T47D (cell line): Measurements from ENCODE around the gene DNAH17.
"Not testable (repeated sequence)": the region's sequence is repeated elsewhere in the genome, so short reads cannot be mapped to it uniquely, and the experiment has no call there.

ENCODE experiments used
- DNase-seq, 2 experiments: peaks; one replicate each; pipeline versions ENCODE4 v3.0.0 to v3.0.0-alpha.2; 2011 to 2012; ENCODE audit warnings: low read depth in 1 of 2, low spot score in 1 of 2
- JUND ChIP-seq: IDR thresholded peaks from 2 replicates; pipeline ENCODE4 v1.6.1; 2012; ENCODE audit warnings: low read depth
- in situ Hi-C: cut with HindIII; loops from 2 replicates; pipeline ENCODE4 v1.10.0; 2016; ENCODE audit warnings: low sequenced_read_pairs, low pct_unique_long_range_greater_than_20kb

DNAH17 gene

DNA sequence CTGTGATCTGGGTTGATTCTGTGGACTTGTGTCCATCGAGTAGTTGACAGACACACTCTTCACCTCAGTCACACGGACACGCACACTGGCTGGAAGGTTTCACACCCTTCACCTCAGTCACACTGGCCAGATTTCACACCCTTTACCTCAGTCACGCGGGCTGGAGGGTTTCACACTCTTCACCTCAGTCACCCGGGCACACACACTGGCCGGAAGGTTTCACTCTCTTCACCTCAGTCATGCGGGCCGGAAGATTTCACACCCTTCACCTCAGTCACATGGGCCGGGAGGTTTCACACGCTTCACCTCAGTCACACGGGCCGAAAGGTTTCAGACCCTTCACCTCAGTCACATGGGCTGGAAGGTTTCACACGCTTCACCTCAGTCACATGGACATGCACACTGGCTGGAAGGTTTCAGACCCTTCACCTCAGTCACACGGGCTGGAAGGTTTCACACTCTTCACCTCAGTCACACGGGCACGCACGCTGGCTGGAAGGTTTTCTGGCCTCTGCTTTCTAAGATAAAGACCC, 102.5 kb downstream of the DNAH17 start:
- no peak for DNase-seq
- TF ChIP-seq JUND = no peak
- in situ Hi-C loops = no loop called here

- no peak for DNase-seq
- in situ Hi-C loops = no loop called here
- no peak for TF ChIP-seq JUND
These were observed 103.1 kb downstream of the DNAH17 start for GRCh38 chr17:78473951-78474613.

GRCh38 chr17:78472035-78472905, 104.9 kb downstream of the DNAH17 start:
- no peak for TF ChIP-seq JUND
- in situ Hi-C loops = no loop called here
- DNase-seq = no peak

DNA sequence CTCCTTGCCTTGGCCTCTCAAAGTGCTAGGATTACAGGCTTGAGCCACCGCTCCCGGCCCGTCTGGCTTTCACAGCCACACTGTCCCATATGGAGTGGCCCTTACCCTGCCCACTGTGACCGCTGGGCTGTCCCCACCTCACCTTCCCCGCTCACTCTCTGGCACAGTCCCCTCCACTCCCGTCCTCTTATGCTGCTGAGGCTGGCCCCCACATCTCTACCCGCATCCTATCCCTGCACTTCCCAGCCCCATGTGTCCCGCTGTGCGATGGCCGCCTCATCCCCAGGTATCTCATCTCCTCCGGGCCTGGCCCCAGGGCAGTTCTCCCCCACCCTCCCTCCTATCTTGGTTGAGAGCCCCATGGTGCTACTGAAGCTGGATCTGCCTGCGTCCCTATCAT, 105.6 kb downstream of the DNAH17 start:
- no peak for DNase-seq
- no peak for TF ChIP-seq JUND
- in situ Hi-C loops = no loop called here

- TF ChIP-seq JUND = no peak
- DNase-seq = no peak
- in situ Hi-C loops = no loop called here
These were observed 107.8 kb downstream of the DNAH17 start for GRCh38 chr17:78469443-78469842.

- no peak for TF ChIP-seq JUND
- DNase-seq = no peak
- in situ Hi-C loops = no loop called here
These were observed 108.8 kb downstream of the DNAH17 start for GRCh38 chr17:78468366-78468765.

GRCh38 chr17:78466786-78467715, 110.1 kb downstream of the DNAH17 start:
- in situ Hi-C loops = no loop called here
- TF ChIP-seq JUND = no peak
- no peak for DNase-seq

DNA sequence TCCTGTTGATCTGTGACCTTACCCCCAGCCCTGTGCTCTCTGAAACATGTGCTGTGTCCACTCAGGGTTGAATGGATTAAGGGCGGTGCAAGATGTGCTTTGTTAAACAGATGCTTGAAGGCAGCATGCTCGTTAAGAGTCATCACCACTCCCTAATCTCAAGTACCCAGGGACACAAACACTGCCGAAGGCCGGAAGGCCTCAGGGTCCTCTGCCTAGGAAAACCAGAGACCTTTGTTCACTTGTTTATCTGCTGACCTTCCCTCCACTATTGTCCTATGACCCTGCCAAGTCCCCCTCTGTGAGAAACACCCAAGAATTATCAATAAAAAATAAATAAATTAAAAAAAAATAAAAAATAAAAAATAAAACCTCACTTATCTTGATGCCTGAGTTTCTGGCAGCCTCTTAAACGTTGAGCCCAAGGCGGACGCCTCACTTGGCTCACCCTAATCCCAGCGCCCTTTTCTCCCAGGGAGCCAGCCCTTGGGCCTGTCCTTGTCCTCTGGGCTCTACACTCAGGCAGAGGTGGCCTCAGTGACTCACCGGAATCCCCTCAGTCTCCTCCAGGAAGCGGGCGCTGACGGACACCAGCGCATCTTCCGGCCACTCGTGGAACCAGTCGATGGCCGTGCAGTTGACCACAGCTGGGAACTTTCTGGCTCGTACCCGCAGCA, 110.9 kb downstream of the DNAH17 start:
- DNase-seq, in situ Hi-C loops: not testable (repeated sequence)

GRCh38 chr17:78462148-78462547, 115.0 kb downstream of the DNAH17 start:
- TF ChIP-seq JUND = no peak
- no peak for DNase-seq
- in situ Hi-C loops = no loop called here

DNA sequence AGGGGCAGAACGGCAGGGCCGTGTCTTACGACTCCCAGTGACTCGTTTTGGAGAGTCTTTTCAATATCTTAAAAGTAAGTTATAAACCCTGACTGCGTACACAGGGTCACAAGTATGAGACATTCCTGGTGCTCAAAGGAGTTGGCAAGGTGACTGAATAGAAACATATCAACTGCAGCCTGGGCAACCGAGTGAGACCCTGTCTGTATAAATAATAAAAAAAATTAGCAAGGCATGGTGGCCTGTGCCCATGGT, 115.5 kb downstream of the DNAH17 start:
- no peak for DNase-seq
- in situ Hi-C loops = no loop called here
- TF ChIP-seq JUND = no peak

DNA sequence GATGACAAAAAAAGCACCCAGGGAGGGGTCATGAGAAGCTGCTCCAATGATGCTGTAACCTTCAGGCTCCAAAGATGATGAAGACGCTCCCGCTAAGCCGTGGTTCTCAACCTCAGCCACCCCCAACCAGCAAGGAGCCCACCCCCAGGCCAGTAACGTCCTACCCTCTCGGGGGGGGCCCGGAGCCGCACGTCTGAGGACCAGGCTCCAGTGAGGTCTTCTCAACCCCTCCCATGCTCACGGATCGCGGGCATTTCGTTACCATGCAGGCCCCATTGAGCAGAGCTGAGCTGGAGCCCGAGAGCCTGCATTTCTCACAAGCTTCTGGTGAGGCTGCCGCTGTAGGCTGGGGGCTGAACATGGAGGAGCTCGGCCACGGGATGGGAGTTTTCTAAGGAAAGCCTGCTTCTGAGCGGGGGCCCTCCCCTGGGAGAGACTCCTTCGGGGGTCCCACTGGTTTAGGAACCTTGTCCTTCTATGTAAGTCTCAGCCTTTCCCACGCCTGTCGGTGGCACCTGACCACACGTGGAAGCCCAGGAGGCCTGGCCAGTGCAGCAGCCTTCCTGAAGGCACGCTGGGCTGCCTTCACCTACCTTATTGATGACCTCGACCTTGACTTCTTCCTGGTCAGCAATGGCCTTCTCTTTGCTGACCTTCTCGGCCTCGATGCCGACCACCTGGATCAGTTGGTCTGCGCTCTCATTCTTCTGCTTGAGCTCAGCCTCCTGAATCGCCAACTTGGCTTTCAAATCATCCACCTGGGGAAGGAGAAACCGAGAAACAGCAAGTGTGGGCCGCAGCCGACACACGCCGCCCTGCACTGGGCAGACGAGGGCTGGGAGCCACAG, 116.0 kb downstream of the DNAH17 start:
- no peak for DNase-seq
- no peak for TF ChIP-seq JUND
- in situ Hi-C loops = no loop called here
